ENCODE measurements around the gene SLC24A3.

SLC24A3 gene

DNA sequence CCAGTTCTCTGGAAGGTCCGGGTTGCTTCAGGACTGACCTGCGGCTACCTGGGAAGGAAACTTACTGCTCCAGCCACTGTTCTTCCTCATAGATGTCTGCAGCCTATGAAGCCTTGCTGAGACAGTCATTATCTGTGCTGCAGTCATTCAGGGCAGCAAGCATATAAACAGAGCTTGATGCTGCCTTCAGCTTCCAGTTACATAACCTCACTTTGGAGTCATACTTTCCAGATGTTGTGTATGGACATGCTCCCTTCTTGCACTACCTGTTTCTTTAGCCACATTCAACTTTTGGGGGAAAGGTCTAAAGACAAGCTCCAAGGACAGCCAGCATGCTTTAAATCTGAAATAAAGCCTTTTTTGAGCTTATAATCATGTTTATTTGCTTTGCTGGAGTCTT lies 98.1 kb downstream of the SLC24A3 start:
- TF ChIP-seq, protein P1, sequence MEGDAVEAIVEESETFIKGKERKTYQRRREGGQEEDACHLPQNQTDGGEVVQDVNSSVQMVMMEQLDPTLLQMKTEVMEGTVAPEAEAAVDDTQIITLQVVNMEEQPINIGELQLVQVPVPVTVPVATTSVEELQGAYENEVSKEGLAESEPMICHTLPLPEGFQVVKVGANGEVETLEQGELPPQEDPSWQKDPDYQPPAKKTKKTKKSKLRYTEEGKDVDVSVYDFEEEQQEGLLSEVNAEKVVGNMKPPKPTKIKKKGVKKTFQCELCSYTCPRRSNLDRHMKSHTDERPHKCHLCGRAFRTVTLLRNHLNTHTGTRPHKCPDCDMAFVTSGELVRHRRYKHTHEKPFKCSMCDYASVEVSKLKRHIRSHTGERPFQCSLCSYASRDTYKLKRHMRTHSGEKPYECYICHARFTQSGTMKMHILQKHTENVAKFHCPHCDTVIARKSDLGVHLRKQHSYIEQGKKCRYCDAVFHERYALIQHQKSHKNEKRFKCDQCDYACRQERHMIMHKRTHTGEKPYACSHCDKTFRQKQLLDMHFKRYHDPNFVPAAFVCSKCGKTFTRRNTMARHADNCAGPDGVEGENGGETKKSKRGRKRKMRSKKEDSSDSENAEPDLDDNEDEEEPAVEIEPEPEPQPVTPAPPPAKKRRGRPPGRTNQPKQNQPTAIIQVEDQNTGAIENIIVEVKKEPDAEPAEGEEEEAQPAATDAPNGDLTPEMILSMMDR (IDR thresholded peaks at IDR 0.05): no peak
- no peaks in the 10 kb centered on the region for H3K9me3 Mint-ChIP-seq

DNA sequence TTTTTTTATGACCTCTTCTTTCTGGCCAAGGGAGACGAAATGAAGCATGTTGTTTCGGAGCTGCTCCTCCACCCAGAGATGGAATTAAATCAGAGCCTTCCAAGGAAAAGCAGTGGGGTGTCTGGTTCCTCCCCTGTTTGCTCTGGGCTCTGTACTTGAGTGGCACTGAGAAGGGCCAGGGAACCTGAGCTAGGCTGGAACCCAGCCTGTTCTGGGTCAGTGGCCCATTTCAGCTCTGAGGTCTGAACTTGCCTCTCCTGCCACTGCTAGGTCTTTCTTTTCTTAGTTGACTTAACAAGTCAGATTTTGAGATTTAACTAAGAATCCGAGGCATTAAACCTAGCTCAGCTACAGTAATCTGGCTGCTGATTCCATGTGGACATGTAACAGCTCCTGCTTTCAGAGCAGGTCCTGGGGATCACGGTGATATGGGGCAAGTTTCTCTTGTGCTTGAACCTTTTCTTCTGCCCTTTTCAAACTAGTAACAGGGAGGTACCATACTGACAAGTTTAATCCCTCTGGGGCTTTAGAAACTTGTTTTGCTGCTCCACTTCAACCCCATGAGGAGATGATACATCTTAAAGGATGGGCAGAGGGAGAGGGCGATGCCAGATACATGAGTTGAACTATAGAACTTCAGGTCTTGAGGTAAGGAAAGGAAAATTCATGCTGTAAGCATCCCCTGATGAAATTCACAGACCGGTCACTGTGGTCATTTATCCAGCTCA lies 101.1 kb downstream of the SLC24A3 start:
- DNase-seq: no peak
- no peak overlapping the region for H3K27ac Mint-ChIP-seq
- H3K27me3 Mint-ChIP-seq (ENCODE audit: low read depth, poor library complexity): peaks cover 11% of the 10 kb centered on the region
- TF ChIP-seq, protein P1 (IDR thresholded peaks at IDR 0.05): no peak
- no peak overlapping the region for H3K4me3 Mint-ChIP-seq
- peaks cover 71% of the 10 kb centered on the region for H3K4me1 Mint-ChIP-seq
- no peaks in the 10 kb centered on the region for H3K9me3 Mint-ChIP-seq
- no peaks in the 10 kb centered on the region for H3K36me3 Mint-ChIP-seq (ENCODE audit: low read depth)

More for the DNA sequence above, 98.1 kb downstream of the SLC24A3 start:
- no peak overlapping the region for H3K4me3 Mint-ChIP-seq
- H3K36me3 Mint-ChIP-seq (ENCODE audit: low read depth): no peaks in the 10 kb centered on the region
- peaks cover 43% of the 10 kb centered on the region for H3K4me1 Mint-ChIP-seq
- DNase-seq: no peak
- no peak overlapping the region for H3K27ac Mint-ChIP-seq
- peaks cover 13% of the 10 kb centered on the region for H3K27me3 Mint-ChIP-seq (ENCODE audit: low read depth, poor library complexity)

DNA sequence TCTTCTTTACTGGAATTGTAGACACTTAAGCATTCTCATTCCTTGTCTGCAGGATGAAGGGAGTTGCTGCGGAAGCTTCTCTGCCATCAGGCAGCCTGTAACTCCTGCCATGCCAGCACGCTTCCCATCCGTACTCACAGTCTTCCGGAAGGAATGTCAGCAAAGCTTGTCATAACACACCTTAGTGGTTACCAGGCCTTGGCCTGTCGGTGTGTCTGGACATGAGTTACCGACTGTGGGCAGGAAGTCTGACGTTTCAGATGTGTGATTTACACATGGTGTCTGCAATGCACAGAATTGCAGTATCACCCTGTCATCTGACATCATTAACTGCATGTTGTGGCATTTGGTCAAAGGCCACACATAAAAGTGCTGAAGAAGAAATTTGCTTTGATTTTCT lies 102.2 kb downstream of the SLC24A3 start:
- DNase-seq: no peak
- Mint-ChIP-seq H3K27me3 (ENCODE audit: low read depth, poor library complexity) (peaks cover 11% of the 10 kb centered on the region), H3K27ac (no peak overlapping the region), H3K4me1 (peaks cover 82% of the 10 kb centered on the region), H3K4me3 (peak overlapping the region; percentile 32), H3K9me3 (no peaks in the 10 kb centered on the region), H3K36me3 (ENCODE audit: low read depth) (no peaks in the 10 kb centered on the region)
- TF ChIP-seq, protein P1 (IDR thresholded peaks at IDR 0.05): no peak

DNA sequence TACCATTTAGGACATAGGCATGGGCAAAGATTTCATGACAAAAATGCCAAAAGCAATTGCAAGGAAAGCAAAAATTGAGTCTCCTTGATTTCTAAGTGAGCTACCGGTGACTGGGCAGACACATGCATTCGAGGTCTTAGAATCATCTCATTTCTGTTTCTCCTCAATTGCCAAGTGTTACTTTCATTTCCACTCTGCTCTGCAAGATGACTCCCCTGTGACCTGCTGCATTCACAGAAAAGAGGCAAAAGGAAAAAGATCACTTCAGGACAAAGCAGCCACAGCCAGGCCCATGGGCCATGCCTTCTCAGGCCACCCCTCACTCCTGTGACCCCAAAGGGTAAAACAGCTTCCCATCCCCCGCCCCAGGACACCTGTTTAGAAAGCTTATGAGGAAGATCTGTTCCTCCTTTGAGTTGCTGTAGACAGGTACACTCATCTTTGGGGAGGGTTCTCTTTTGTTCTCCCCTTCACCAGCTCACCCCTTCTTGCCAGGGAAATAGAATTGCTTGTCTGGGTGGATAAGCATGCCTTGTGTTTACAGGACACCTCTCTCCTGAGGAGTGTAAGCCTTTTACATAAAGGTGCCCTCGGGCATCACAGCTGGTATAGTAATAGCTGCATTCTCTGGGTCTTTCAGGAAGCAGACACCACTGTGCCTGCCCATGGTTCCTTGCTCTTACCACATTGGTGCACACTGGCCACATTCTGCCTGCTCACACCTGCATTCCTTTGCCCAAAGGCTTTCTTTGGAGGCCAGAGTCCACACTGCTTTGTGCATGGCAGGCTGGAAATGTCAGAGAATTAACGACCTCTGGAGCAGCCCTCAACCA lies 105.0 kb downstream of the SLC24A3 start:
- no peak for DNase-seq
- Mint-ChIP-seq H3K27ac (no peak overlapping the region), H3K4me1 (peaks cover 67% of the 10 kb centered on the region), H3K27me3 (ENCODE audit: low read depth, poor library complexity) (peaks cover 5% of the 10 kb centered on the region), H3K4me3 (no peak overlapping the region), H3K9me3 (no peaks in the 10 kb centered on the region), H3K36me3 (ENCODE audit: low read depth) (no peaks in the 10 kb centered on the region)
- TF ChIP-seq, protein P1 (IDR thresholded peaks at IDR 0.05): no peak

DNA sequence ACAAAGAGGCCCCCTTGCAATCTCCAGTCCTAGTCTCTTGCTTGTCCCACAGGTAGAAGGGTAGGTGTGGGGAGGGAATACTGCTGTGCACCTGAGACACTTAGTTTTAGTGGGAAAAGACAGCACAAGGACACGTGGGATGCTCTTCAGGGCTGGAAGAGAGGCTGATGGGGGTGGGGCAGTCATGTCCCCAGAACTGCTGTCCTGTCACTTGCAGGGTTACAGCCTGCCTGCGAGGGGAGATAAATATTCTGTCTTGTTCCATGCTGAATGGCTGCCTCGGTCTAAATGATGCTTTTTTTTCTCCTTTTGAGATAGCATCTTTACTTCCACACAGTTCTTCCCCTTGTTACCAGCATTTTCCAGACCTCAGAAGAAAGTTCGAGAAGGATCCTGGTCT lies 106.2 kb downstream of the SLC24A3 start:
- no peak overlapping the region for H3K4me3 Mint-ChIP-seq
- no peaks in the 10 kb centered on the region for H3K9me3 Mint-ChIP-seq
- peaks cover 56% of the 10 kb centered on the region for H3K4me1 Mint-ChIP-seq
- H3K27me3 Mint-ChIP-seq (ENCODE audit: low read depth, poor library complexity): peaks cover 7% of the 10 kb centered on the region
- H3K36me3 Mint-ChIP-seq (ENCODE audit: low read depth): no peaks in the 10 kb centered on the region
- H3K27ac Mint-ChIP-seq: peak overlapping the region; percentile 46
- no peak for DNase-seq
- TF ChIP-seq, protein P1 (IDR thresholded peaks at IDR 0.05): no peak
